PFSK-1 (cell line): ENCODE data around the gene NUCB1.

Experiments used
- POLR2AphosphoS5 ChIP-seq: IDR thresholded peaks from 2 replicates; pipeline ENCODE4 v1.6.1; 2012; ENCODE audit warnings: low read depth, mild to moderate bottlenecking, control low read depth, low read length, moderate library complexity
- REST ChIP-seq, 2 experiments: IDR thresholded peaks; 2 replicates each; pipeline versions ENCODE4 v1.6.1 to v1.8.0; 2011 to 2012; ENCODE audit warnings: low read depth in 2 of 2, low read length in 2 of 2, control low read depth in 1 of 2, inconsistent platforms in 1 of 2, mild to moderate bottlenecking in 1 of 2, moderate library complexity in 1 of 2; ENCODE audit not compliant: insufficient read depth in 1 of 2
- TAF1 ChIP-seq: IDR thresholded peaks from 2 replicates; pipeline ENCODE4 v1.6.1; 2012; ENCODE audit warnings: low read length, control low read depth, borderline replicate concordance; ENCODE audit not compliant: insufficient read depth

GRCh38 chr19:48856921-48857320 lies 43.2 kb upstream of the NUCB1 start:
- no peak for TF ChIP-seq POLR2AphosphoS5
- no peak for TF ChIP-seq TAF1
- TF ChIP-seq REST (IDR thresholded peaks at IDR 0.05; ENCODE audit: insufficient read depth in 1 of 2, low read depth in 2 of 2, low read length in 2 of 2): no peak
